HPDE6-E6E7 (cell line): ENCODE results near the gene GRID2.
A peak's percentile ranks its signal among the peaks of the same experiment; 100 is the strongest.
"Not testable (repeated sequence)": the region's sequence is repeated elsewhere in the genome, so short reads cannot be mapped to it uniquely, and the experiment has no call there.

Source experiments
- DNase-seq: peaks from one replicate; pipeline ENCODE4 v3.0.0; 2011; ENCODE audit warnings: missing footprints; ENCODE audit errors: extremely low spot score

The GRID2 gene

DNA sequence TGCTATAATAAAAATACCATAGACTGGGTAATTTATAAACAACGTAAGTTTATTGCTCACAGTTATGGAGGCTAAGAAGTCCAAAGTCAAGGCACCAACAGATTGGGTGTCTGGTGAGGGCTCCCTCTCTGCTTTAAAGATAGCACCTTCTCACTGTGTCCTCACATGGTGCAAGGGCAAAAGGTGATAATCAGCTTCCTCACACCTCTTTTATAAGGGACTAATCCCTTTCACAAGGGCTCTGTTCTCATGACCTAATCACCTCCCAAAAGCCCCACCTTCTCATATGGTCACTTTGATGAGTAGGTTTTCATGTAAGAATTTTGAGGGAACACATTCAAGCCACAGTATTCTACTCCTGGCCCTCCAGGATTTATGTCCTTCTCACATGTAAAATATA is 883.1 kb downstream of the GRID2 start:
- DNase-seq: no peak

DNA sequence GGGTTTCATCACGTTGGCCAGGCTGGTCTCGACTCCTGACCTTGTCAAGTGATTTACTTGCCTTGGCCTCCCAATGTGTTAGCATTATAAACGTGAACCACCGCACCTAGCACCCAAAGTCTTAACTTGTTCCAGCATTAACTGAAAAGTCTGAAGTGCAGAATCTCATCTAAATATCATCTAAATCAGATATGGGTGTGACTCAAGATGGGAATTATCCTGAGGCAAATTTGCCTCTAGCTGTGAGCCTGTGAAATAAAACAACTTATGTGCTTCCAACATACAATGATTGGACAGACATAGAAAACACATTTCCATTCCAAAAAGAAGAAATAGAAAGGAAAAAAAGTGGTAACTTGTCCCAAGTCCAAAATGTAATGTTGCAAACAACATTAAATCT is 883.7 kb downstream of the GRID2 start:
- DNase-seq: no peak

DNA sequence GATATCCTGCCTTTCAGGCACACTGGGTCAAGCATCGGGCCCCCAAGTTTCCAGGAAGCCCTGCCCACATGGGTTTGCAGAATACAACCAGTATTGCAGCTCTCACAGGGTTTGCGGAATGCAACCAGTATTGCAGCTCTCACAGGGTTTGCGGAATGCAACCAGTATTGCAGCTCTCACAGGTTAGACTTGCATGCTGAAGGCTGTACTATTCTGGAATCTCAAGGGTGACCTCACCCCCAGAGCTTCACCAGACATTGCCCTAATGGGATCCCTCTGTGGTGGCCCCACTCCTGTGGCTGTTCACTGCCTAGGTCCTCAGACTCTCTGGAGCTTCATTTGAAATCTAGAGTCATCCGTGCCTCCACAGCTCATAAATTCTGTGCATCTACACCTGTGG is 884.1 kb downstream of the GRID2 start:
- DNase-seq: no peak

DNA sequence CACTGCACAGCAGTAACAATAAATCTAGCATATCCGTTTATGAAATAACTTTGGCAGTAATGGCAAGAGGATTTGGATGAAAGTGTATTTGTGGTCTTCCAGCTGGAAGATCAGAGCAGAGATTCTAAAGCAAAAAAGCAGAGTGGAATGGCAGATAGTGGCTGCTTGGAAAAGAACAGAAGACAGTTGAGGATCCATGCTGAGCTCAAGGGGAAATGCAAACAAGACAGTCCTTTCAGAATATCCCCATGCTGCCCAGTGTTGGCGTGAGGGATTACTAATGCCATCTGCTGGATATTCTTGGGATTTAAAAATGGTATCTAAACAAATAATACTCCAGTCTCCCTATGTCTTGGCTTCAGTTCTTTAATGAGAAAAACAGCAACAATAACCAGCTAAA is 895.7 kb downstream of the GRID2 start:
- peak; percentile 26 for DNase-seq

DNA sequence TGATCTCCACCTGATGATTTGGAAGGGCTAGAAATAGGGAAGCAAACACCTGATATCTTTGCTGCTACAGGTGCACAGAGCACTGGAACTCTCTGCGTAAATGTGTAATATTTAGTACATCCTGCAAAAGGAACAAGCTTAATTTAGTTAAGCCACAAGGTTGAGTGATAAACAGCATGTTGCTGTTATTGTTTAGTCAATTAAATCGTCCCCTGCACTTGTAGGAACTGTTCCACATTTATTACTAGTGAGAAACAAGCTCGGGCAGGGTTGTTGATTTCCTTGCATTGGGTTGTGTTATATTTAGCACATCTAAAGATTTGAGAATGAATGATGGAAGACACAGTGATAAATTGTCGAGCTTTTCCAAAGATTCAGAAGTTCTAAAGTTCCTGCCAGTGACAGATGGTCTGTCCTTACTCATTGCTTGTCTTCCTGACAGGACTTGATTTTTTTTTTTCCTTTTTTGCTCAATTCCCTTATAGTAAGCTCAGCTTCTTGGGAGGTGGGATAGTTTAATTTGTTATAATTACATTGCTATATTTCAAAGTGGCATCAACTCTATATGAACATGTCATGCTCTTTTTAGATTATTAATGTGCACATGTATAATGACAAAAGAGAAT is 897.8 kb downstream of the GRID2 start:
- no peak for DNase-seq

DNA sequence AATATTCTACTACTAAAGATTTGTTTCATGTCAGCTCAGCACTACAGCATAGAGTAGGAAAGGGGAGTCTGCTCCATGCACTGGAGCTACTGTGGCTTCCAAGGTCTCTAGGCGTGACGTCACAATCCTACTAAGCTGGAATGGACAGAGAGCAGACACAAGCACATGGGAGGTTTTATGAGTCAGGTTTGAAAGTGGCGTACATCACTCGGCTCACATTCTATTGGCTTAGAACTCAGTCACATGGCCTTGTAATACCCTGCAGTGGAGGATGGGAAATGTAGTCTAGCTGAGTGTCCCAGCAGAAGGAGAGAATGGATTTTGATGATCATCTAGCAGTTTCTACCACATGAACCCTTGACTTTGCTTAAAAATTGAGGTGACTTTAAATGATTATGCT is 899.9 kb downstream of the GRID2 start:
- DNase-seq: no peak

DNA sequence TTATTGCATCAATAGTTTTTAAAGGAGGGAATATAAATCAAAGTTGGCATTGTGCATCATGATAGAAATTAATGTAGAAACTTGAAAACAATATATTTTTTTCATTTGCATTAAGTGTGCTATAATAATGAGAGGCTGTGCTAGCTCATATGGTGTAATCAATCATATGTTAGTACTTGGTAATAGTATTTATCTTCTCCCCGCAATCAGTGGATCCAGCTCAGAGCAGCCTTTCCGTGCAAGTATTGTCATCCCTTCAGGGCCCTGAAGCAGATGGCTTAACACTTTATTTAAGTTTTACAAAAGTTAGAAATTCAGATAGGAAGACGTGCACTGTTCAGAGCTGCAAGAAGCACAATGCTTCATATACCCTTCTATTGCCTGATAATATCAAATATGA is 908.5 kb downstream of the GRID2 start:
- no peak for DNase-seq

DNA sequence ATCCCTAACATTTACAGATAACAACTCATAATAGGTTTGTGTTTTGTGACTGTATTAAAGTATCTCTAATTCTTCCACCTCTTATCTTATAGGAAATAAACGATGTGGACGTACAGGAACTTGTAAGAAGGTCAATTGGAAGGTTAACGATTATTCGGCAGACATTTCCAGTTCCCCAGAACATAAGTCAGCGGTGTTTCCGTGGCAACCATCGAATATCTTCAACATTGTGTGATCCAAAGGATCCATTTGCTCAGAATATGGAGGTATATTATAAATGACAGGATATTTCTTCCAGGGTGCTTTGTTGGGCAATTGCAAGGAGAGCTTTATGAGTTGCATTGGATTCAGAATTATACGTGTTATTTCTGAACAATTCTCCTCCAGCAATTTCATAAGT is 912.9 kb downstream of the GRID2 start:
- DNase-seq: no peak

DNA sequence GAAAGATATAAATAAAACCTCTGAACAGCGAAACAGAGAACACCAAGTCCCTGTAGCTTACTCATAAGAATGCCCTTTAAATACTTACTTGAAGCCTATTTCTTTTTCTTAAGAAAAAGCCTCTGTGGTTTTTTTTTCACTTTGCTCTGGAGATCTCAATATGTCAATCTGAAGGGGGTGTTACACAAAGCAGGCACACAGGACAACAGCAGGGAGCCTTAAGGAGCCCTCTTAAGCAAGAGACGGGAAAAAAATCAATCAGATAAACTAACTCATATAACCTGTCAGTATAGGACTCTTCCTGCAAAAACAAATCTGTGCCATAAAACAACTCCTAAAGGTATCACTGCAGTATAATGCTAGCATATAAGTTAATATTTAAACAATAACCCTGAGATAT is 913.7 kb downstream of the GRID2 start:
- no peak for DNase-seq

DNA sequence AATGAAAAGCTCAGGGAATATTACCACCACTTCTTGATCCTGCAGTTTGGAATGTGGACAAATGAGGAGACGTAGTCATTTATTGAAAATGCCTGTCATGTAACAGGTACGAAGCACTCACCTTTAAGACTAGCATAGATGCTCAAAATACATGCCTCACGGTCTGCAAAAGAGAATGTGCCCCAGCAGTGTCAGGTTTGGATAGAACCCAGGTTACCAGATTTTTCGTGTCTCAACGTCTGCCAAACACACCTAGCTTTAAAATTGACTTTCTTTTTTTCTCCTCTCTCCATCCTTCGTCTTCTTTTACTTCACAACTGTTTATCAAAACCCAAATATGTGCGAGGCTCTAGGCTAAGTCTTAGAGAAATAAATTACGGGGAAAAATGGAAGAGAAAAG is 918.0 kb downstream of the GRID2 start:
- DNase-seq: no peak

DNA sequence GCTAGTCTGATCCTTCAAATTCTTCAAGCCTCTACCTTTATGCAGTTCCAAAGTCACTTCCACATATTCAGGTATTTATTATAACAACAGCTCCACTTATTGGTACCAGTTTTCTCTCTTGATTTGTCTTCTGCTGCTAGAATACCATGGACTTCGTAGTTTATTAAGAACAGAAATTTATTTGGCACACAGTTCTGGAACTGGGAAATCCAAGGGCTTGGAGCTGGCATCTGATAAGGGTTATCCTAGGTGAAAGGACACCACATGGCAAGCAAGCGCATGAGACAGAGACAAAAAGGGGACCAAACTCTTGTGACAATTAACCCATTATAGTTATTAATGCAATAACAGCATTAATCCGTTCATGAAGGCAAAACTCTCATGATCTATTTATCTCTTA is 924.3 kb downstream of the GRID2 start:
- no peak for DNase-seq

DNA sequence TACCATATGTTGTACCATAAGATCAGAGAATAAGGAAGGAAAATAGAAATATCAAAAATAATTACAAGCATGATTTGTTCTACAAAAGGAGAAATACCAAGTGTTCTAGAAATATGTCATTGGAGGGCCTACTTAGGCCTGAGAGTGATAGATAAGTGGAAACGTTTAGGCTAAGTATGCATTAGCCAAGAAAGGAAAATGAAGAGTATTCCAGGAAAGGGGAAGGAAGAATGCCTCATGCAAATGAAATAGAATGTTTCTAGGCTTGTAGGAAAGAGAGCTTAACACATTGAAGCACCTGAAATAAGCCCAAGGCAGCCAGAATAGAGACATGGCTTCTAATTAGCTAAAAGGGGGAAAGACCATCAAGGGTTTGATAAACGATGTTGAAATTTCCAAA is 929.1 kb downstream of the GRID2 start:
- DNase-seq: no peak

DNA sequence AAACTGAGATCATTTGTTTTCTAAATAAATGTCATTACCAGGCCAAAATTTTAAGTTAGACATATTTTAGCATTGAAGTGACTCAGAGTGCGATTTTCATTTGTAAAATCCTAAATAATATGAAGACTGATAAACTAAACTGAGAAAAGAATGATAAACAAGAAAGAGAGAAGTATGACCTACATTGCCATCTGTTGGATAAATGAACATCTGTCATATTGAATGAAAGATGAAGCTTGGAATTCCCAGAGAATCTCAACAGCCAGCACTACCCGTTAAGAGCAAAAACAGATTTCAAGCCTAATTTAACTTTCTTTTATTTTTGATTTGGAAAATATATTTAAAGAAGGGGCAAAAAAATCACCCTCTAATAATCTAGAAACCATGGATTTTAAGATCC is 933.8 kb downstream of the GRID2 start:
- DNase-seq: no peak

DNA sequence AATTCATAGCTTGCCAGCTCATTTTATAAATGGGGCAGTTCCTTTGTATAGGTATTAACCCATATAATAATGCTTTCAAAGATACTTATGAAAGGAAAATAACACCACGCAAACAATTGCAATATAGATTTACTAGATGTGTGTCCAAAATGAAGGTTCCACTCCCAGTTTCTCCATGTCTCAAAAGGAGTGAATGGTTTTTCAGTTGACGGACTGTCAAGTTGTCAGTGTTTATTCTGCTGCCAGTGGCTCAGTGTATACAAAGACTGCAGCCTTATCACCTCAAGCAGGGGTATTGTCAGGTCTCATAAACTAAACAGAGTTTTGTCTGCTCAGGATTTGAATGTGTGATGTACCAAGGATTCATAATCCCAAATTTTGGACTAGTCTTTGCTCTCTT is 939.5 kb downstream of the GRID2 start:
- DNase-seq: no peak

DNA sequence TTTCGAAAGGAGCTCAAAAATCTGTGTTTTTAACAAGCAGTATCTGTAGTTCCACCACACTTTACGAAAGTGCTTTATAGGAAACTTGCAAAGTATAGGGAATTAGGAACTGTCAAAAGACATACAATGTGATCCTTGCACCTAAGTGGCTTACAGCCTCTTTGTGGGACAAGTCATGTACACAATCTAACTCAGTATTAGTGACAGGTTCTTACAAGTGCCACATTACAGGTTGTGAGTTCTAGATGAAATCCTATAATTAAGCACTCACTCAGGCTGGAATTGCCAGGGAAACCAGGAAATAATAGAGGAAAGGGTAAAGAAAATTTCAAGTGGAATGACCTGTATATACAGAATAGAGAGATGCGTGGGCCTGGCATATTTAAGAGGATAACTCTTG is 957.4 kb downstream of the GRID2 start:
- no peak for DNase-seq

DNA sequence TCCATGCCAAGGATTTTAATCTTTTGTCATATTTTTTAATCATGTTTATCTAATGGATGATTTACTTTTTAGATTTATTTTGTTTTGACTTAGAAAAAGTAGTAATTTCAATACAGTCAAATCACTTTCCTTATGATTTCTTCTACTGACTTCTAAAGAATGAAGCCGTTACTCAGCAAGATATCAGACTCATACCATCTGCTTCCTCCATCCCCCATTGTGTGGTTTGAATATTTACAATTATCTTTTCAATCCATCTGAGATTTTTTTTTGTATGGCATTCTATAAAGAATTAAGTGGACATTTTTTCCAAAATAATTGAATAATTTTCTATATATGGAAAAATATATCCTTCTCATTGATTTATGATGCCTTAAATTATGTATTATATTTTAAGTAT is 959.4 kb downstream of the GRID2 start:
- DNase-seq: no peak

DNA sequence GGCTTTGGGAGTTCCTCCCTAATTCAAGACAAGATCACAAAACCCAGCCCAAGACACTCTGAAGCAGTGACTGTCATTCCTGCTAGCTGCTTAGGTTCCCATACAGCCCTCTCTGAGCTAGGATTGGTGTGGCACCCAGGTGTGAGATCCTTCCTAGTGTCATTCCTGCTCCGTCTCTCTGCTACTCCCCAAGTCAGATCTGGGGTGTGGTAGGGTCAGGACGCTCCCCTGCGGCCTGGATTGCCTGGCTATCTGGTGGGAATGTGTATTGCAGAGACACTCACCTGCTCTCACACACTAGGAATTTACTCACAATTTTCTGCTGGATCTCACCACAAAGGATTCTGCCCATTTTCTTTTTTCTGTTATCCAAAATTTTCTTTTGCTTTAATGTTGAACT is 964.0 kb downstream of the GRID2 start:
- DNase-seq: no peak

DNA sequence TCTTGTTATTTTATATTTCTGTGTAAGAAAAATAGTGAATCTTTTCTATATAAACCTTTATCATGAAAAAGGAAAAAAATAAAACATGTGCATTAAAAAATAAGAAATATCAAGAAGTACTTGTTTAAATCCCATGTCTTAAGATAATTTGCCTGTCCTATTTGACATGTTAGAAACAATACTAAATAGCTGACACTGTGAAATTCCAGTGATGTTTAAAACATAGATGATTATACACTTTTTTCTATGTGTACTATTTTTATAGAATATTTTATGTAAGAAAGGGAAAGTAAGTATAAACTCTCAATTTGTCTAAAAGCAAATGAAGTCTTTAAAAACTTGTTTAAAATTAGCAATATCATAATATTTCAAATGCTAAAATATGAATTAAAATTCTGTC is 981.6 kb downstream of the GRID2 start:
- no peak for DNase-seq

DNA sequence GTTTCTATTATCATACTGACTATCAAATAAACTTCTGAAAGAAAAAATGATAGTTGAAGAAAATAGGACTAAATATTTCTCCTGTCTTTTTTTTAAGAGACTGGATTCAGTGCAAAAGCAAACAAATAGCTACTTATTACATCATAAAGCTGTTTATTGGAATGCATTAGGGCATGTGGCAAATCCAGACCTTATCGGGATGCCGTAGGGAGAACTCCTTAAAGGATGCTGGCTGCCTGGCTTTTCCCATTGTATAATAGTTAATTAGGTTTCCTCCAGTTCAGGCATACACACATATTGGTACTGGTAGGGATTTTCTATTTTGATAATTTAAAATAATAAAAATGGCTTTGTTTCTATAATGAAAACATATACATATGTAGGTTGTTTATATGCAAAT is 985.5 kb downstream of the GRID2 start:
- DNase-seq: no peak

DNA sequence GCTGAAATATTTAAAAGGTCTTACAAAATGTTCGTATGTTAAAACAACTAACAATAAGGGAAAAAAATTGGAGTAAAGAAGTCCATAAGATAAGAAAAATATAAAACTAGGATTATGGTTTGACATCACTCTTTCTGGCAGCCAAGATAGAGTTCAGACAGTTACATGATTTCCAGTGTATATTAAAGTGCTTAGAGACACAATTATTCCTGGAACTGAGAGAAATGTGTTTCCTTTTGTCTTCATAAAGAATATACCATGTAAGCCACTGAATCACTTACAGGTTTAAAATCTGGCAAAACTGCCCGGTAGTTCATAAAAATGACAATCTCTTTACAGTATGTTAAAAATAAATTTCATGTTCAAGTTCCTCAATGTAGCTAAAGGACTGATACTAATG is 986.1 kb downstream of the GRID2 start:
- DNase-seq: no peak

DNA sequence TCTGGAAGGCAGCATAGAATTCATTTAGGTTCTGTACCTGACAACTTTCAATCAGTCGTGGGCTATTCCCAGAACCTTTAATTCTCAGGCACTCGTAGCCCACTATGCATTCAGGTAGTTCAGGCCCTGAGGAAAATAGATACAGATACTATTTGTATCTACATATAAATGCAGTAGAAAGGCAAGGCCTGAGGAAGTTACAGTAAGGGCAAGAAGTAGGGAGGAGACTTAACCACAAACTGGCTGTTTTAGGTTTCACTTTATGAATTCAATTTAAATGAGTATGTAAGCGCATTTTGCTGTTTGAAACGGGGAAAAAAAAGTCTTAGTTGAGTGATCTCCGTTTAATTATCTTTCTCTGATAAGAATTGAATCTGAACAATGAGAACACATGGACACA is 995.4 kb downstream of the GRID2 start:
- no peak for DNase-seq

DNA sequence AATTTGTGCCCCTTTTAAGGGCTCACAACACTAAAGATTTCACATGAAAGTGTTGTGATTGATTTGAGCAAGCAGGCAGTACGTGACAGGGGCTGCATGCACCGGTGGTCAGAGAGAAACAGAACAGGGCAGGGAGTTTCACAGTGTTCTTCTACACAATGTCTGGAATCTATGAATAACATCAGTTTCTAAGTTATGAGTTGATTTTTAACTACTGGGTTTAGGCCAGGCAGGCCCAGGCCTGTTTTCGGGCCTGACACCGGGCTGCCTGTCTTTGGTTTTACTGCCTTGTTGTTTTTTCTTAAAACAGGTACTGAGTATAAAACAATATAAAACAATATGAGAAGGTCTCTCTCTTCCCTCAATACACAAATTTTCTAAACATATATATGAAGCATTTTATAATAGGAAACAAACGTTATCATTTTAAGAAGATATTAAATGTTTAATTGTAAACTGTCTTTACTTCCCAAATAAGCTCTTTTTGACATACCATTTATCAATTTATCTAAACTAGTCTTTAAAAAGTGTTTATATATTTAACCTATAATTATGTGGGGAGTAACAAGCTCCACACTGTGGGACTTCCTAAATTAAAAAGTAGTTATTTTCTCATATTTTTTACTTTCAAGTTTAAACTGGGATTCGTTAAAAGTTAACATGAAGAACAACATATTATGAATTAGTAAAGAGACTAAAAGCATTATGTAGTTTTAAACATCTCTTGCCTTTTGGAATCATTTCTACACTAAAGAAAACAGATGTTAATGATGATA is 997.2 kb downstream of the GRID2 start:
- DNase-seq: not testable (repeated sequence)

DNA sequence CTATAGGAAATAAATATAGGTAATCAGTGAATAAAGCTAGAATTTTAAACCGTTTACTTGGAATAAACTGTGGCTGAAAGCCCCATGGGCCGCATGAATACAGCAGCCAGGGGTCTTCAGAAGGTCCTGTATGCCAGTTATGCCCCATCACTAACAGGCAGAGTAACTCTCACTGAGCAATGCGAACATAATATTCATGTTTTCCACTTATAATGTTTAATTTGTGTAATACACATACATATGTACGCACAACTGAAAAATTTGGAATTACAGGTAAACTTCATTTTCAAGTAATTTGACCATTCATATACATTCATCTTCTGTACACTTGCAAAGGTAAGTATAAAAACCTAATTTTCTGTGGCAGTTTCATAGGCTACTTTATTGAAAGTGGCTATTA is 998.5 kb downstream of the GRID2 start:
- DNase-seq: no peak

DNA sequence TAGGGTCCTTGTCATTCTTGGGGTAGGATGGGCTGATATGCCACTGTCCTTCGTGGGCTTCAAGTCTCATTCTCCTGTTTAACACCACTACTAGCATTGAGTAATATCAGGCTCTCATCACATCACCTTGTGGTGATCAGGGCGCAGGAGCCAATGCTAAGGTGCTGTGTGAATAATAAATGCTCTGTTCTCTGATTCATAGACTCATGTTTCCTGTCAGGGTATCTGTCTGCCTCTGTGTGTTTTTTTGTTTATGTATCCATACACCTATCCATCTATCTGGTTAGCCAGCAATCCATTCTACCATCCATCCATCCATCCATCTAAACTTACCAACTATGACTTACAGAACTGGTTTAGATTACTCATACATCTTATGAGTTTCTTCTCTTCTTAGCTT is 999.7 kb downstream of the GRID2 start:
- no peak for DNase-seq
